NAMALWA (cell line): ENCODE measurements around the gene SLC25A22.

Experiments used
- DNase-seq: peaks from one replicate; pipeline ENCODE4 v3.0.0-alpha.2; 2015; ENCODE audit warnings: low spot score

SLC25A22 gene

GRCh38 chr11:798093-798713, at the start of gene SLC25A22:
Gene SLC25A22 (minus strand): TSS chr11:798281. CDS start chr11:795006, 3,275 bp downstream.
- DNase-seq = peak; percentile 89

GRCh38 chr11:847876-848275, 49.8 kb upstream of the SLC25A22 start:
- DNase-seq = no peak

- DNase-seq = no peak
These were observed 48.5 kb upstream of the SLC25A22 start for GRCh38 chr11:846496-847098.

GRCh38 chr11:845872-846495, 47.9 kb upstream of the SLC25A22 start:
- DNase-seq = no peak

GRCh38 chr11:844693-845644, 46.9 kb upstream of the SLC25A22 start:
- DNase-seq = peak; percentile 57

- peak; percentile 41 for DNase-seq
These were observed 46.0 kb upstream of the SLC25A22 start for GRCh38 chr11:843818-844692.

GRCh38 chr11:843086-843734, 45.1 kb upstream of the SLC25A22 start:
- DNase-seq = no peak

- peak; percentile 86 for DNase-seq
These were observed 44.4 kb upstream of the SLC25A22 start, which contains the start of the genes POLR2L and TSPAN4 for GRCh38 chr11:842370-843002. Gene POLR2L (minus strand): TSS chr11:842529. CDS start chr11:842508, 21 bp downstream. Gene TSPAN4 (plus strand): TSS chr11:842852. CDS start chr11:850305, 7,453 bp downstream.

GRCh38 chr11:841981-842369, 43.9 kb upstream of the SLC25A22 start:
- no peak for DNase-seq

GRCh38 chr11:839875-840617, 42.0 kb upstream of the SLC25A22 start:
- peak; percentile 40 for DNase-seq

- no peak for DNase-seq
These were observed 41.2 kb upstream of the SLC25A22 start for GRCh38 chr11:839280-839623.

- peak; percentile 49 for DNase-seq
These were observed 40.6 kb upstream of the SLC25A22 start for GRCh38 chr11:838441-839279.

- DNase-seq = no peak
These were observed 39.9 kb upstream of the SLC25A22 start for GRCh38 chr11:837990-838307.

GRCh38 chr11:837189-837989, 39.3 kb upstream of the SLC25A22 start:
- no peak for DNase-seq

- DNase-seq = no peak
These were observed 38.6 kb upstream of the SLC25A22 start for GRCh38 chr11:836700-837099.

GRCh38 chr11:836274-836673, 38.2 kb upstream of the SLC25A22 start:
- no peak for DNase-seq

GRCh38 chr11:834371-835316, 36.6 kb upstream of the SLC25A22 start:
- no peak for DNase-seq
